Measurements from ENCODE around the gene KRTAP3-1. TPM values are rescaled to one million over a fixed set of nuclear protein-coding genes. Genes with fewer than 3 reads are reported as not detected.

KRTAP3-1 gene
- total and polyA plus RNA-seq, 10 of the 15 experiments (the other 5 are each of a cell fraction or from before 2014, with no cell fraction given), result not detected

- H2AFZ ChIP-seq (ENCODE audit: control insufficient read depth, low read depth, low read length), result no peak overlapping the region
- no peak for TF ChIP-seq IRF5 (IDR thresholded peaks at IDR 0.05; ENCODE audit: borderline replicate concordance)
- SMC1A ChIA-PET (ENCODE audit: uncharacterized antibody, unreplicated experiment), result no interaction called here
- H3K4me1 ChIP-seq (ENCODE audit: control insufficient read depth, insufficient read depth, low read length), result no peaks in the 10 kb centered on the region
- H4K20me1 ChIP-seq (ENCODE audit: control insufficient read depth, insufficient read depth), result no peaks in the 10 kb centered on the region
- H3K79me2 ChIP-seq (ENCODE audit: control insufficient read depth, insufficient read depth, low read length), result no peaks in the 10 kb centered on the region
- H3K9ac ChIP-seq (ENCODE audit: control insufficient read depth, insufficient read depth, low read length), result no peak overlapping the region
- ATAC-seq (no peak), DNase-seq (ENCODE audit: low read depth, low spot score) (no peak), FAIRE-seq (no peak)
- intact Hi-C loops (cut with micrococcal nuclease; ENCODE audit: unreplicated experiment) (no loop called here), in situ Hi-C loops (cut with MboI) (no loop called here)
- H3K4me3 ChIP-seq, result no peak overlapping the region
- BruUV-seq (replicated peaks), result no TSS peak
- H3K27ac ChIP-seq (ENCODE audit: control insufficient read depth, insufficient read depth), result no peak overlapping the region
- no peaks in the 10 kb centered on the region for H3K9me3 ChIP-seq (replicated peaks; ENCODE audit: control insufficient read depth, insufficient read depth, low read length)
- no peaks in the 10 kb centered on the region for H3K36me3 ChIP-seq (ENCODE audit: control insufficient read depth in 2 of 2, insufficient read depth in 2 of 2, low read length in 1 of 2)
- CTCF ChIA-PET, result no interaction called here
- no peak overlapping the region for H3K4me2 ChIP-seq (ENCODE audit: control insufficient read depth, insufficient read depth)
- RAD21 ChIA-PET (ENCODE audit: unreplicated experiment), result no interaction called here
- WGBS (ENCODE audit: insufficient coverage, insufficient replicate concordance, low lambda C conversion rate, missing lambda C conversion rate), result 32% methylated on average over 4 of the region's 4 CpGs
- no peaks in the 10 kb centered on the region for H3K27me3 ChIP-seq (replicated peaks in 1 of 2; ENCODE audit: control insufficient read depth in 2 of 2, insufficient read depth in 2 of 2, low read length in 1 of 2)
- POLR2A ChIA-PET, result no interaction called here
Measured at GRCh38 chr17:41054025-41054424, 45.1 kb upstream of the KRTAP3-1 start.

GRCh38 chr17:41052566-41052965 is 43.6 kb upstream of the KRTAP3-1 start:
- H3K79me2 ChIP-seq (ENCODE audit: control insufficient read depth, insufficient read depth, low read length), result no peaks in the 10 kb centered on the region
- H3K4me3 ChIP-seq, result no peak overlapping the region
- ChIA-PET CTCF (no interaction called here), SMC1A (ENCODE audit: uncharacterized antibody, unreplicated experiment) (interaction anchor here (0.9 kb wide), 1 partner anchor 16 kb away, joined by 3 read pairs; no protein-coding TSS in a partner anchor), POLR2A (no interaction called here), RAD21 (ENCODE audit: unreplicated experiment) (no interaction called here)
- FAIRE-seq (no peak), DNase-seq (ENCODE audit: low read depth, low spot score) (no peak), ATAC-seq (no peak)
- H3K4me2 ChIP-seq (ENCODE audit: control insufficient read depth, insufficient read depth), result no peak overlapping the region
- no peak overlapping the region for H3K27ac ChIP-seq (ENCODE audit: control insufficient read depth, insufficient read depth)
- H3K27me3 ChIP-seq (replicated peaks in 1 of 2; ENCODE audit: control insufficient read depth in 2 of 2, insufficient read depth in 2 of 2, low read length in 1 of 2), result no peaks in the 10 kb centered on the region; a peak in 1 of 4 replicates
- H3K4me1 ChIP-seq (ENCODE audit: control insufficient read depth, insufficient read depth, low read length), result no peaks in the 10 kb centered on the region
- no peaks in the 10 kb centered on the region for H3K9me3 ChIP-seq (replicated peaks; ENCODE audit: control insufficient read depth, insufficient read depth, low read length)
- H3K9ac ChIP-seq (ENCODE audit: control insufficient read depth, insufficient read depth, low read length), result no peak overlapping the region
- no peaks in the 10 kb centered on the region for H3K36me3 ChIP-seq (ENCODE audit: control insufficient read depth in 2 of 2, insufficient read depth in 2 of 2, low read length in 1 of 2)
- in situ Hi-C loops (cut with MboI) (no loop called here), intact Hi-C loops (cut with micrococcal nuclease; ENCODE audit: unreplicated experiment) (no loop called here)
- no TSS peak for BruUV-seq (replicated peaks)
- no peak overlapping the region for H2AFZ ChIP-seq (ENCODE audit: control insufficient read depth, low read depth, low read length)
- no peaks in the 10 kb centered on the region for H4K20me1 ChIP-seq (ENCODE audit: control insufficient read depth, insufficient read depth)
- TF ChIP-seq MLLT1 (IDR thresholded peaks at IDR 0.05) (no peak), CHD2 (IDR thresholded peaks at IDR 0.05; ENCODE audit: borderline replicate concordance, low read depth, low read length) (no peak)

All from GM12878 (cell line).